Calu3 (cell line): ENCODE data around the gene REST. TPM values are rescaled to one million over a fixed set of nuclear protein-coding genes. Genes with fewer than 3 reads are reported as not detected.
"Not testable (repeated sequence)": the region's sequence is repeated elsewhere in the genome, so short reads cannot be mapped to it uniquely, and the experiment has no call there.

ENCODE experiments used
- BruUV-seq: library from RNA; stranded (reverse); fragments of 400-500 nt; replicated peaks from 2 replicates; lab custom pipeline; 2021; lab: Mats Ljungman, UMichigan
- CTCF ChIA-PET: fragments of 300-600 bp; sonication (Branson Sonifier 250); formaldehyde crosslinking; loops from one replicate; lab custom pipeline; 2022; ENCODE audit warnings: antibody characterized with exemption; lab: Charles Lee
- DNase-seq: peaks from one replicate; pipeline ENCODE4 v3.0.0; 2022
- H3K27ac Mint-ChIP-seq: one replicate; pipeline ENCODE4 v1.8.0; 2022; ENCODE audit warnings: mixed read lengths; ENCODE audit not compliant: unreplicated experiment
- H3K27me3 Mint-ChIP-seq: one replicate; pipeline ENCODE4 v1.8.0; 2022; ENCODE audit warnings: mixed read lengths; ENCODE audit not compliant: unreplicated experiment
- H3K36me3 Mint-ChIP-seq: one replicate; pipeline ENCODE4 v1.8.0; 2022; ENCODE audit warnings: mild to moderate bottlenecking, moderate library complexity, mixed read lengths; ENCODE audit not compliant: insufficient read depth, unreplicated experiment
- H3K4me1 Mint-ChIP-seq: one replicate; pipeline ENCODE4 v1.8.0; 2022; ENCODE audit warnings: mild to moderate bottlenecking, low read depth, mixed read lengths; ENCODE audit not compliant: unreplicated experiment
- H3K4me3 Mint-ChIP-seq: one replicate; pipeline ENCODE4 v1.8.0; 2022; ENCODE audit warnings: mild to moderate bottlenecking, low read depth, moderate library complexity, mixed read lengths; ENCODE audit not compliant: unreplicated experiment
- H3K9me3 Mint-ChIP-seq: one replicate; pipeline ENCODE4 v1.8.0; 2022; ENCODE audit warnings: low read depth, mixed read lengths; ENCODE audit not compliant: unreplicated experiment
- intact Hi-C: fragments of 100-400 bp; cut with micrococcal nuclease; formaldehyde crosslinking; loops from one replicate; pipeline ENCODE4 v1.10.0; 2022; ENCODE audit not compliant: unreplicated experiment
- total RNA-seq: library from RNA; stranded (reverse); gene quantifications from 2 replicates; pipeline ENCODE4 v1.2.3, GENCODE V29; 2022
- TF ChIP-seq, protein P1 (sequence below): fragments of 200-600 bp; IDR thresholded peaks from one replicate; pipeline ENCODE4 v1.8.0; 2022; ENCODE audit warnings: antibody characterized with exemption; ENCODE audit not compliant: unreplicated experiment

Gene REST
- total RNA-seq, 1 experiment from 2014 or later, result 29.6 TPM

DNA sequence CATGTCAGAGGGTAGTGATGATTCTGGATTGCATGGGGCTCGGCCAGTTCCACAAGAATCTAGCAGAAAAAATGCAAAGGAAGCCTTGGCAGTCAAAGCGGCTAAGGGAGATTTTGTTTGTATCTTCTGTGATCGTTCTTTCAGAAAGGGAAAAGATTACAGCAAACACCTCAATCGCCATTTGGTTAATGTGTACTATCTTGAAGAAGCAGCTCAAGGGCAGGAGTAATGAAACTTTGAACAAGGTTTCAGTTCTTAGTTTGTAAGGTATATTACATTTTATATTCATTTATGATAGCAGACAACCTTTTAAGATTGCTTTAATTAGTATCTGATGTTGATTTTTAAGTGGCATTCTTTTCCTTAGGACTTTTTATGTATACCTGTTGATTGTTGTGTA lies 24.2 kb downstream of the REST start:
- no TSS peak for BruUV-seq
- H3K27me3 Mint-ChIP-seq, result no peaks in the 10 kb centered on the region
- no peaks in the 10 kb centered on the region for H3K4me1 Mint-ChIP-seq
- peaks cover 17% of the 10 kb centered on the region for H3K36me3 Mint-ChIP-seq
- H3K9me3 Mint-ChIP-seq, result no peaks in the 10 kb centered on the region
- H3K27ac Mint-ChIP-seq, result no peak overlapping the region
- CTCF ChIA-PET, result no interaction called here
- intact Hi-C loops, result no loop called here
- DNase-seq, result no peak
- TF ChIP-seq, protein P1, sequence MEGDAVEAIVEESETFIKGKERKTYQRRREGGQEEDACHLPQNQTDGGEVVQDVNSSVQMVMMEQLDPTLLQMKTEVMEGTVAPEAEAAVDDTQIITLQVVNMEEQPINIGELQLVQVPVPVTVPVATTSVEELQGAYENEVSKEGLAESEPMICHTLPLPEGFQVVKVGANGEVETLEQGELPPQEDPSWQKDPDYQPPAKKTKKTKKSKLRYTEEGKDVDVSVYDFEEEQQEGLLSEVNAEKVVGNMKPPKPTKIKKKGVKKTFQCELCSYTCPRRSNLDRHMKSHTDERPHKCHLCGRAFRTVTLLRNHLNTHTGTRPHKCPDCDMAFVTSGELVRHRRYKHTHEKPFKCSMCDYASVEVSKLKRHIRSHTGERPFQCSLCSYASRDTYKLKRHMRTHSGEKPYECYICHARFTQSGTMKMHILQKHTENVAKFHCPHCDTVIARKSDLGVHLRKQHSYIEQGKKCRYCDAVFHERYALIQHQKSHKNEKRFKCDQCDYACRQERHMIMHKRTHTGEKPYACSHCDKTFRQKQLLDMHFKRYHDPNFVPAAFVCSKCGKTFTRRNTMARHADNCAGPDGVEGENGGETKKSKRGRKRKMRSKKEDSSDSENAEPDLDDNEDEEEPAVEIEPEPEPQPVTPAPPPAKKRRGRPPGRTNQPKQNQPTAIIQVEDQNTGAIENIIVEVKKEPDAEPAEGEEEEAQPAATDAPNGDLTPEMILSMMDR, result no peak
- no peak overlapping the region for H3K4me3 Mint-ChIP-seq

DNA sequence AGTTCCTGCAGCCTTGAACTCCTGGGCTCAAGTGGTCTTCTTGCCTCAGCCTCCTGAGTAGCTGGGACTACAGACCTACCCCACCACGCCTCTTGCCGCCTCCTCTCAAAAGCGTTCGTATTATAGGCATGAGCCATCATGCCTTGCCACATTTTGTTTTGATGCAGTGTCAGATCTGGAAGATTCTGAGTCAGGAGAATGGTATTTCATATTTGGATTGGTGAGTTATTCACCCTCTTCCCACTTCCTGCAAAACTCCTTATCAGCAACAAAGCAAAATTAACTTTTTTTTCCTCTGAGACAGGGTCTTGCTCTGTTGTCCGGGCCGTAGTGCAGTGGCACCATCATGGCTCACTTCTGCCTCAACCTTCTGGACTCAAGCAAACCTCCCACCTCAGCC lies 29.6 kb downstream of the REST start:
- intact Hi-C loops, result no loop called here
- Mint-ChIP-seq H3K4me3 (no peak overlapping the region), H3K4me1 (peaks cover 8% of the 10 kb centered on the region), H3K27ac (no peak overlapping the region), H3K9me3 (no peaks in the 10 kb centered on the region), H3K36me3 (peaks cover 10% of the 10 kb centered on the region), H3K27me3 (no peaks in the 10 kb centered on the region)
- no TSS peak for BruUV-seq
- TF ChIP-seq, protein P1, result no peak
- DNase-seq, result no peak
- CTCF ChIA-PET, result no interaction called here

DNA sequence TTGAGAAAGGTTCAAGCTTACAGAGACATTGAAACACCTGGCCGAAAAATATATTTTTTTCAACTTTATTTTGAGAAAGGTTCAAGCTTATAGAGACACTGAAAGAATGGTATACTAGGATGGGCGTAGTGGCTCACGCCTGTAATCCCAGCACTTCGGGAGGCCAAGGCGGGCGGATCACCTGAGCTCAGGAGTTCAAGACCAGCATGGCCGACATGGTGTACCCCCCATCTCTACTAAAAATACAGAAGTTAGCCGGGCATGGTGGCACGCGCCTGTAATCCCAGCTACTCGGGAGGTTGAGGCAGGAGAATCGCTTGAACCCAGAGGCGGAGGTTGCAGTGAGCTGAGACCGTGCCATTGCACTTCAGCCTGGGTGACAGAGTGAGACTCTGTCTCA lies 32.1 kb downstream of the REST start:
- H3K36me3 Mint-ChIP-seq, result peaks cover 10% of the 10 kb centered on the region
- H3K4me1 Mint-ChIP-seq, BruUV-seq, DNase-seq, H3K27me3 Mint-ChIP-seq, CTCF ChIA-PET, H3K27ac Mint-ChIP-seq, intact Hi-C loops, H3K9me3 Mint-ChIP-seq, H3K4me3 Mint-ChIP-seq: not testable (repeated sequence)

DNA sequence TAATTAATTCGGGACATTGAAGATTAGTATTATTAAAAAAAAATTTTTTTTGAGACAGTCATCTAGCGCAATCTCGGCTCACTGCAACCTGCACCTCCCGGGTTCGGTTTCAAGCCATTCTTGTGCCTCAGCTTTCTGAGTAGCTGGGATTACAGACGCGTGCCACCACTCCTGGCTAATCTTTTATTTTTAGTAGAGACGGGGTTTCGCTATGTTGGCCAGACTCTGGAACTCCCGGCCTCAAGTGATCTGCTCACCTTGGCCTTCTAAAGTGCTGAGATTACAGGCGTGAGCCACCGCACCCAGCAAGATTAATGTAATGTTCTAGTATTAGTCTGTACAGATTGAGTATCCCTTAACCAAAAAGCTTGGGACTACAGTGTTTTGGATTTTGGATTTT lies 32.7 kb downstream of the REST start:
- Mint-ChIP-seq H3K27me3 (no peaks in the 10 kb centered on the region), H3K4me3 (no peak overlapping the region), H3K9me3 (no peaks in the 10 kb centered on the region), H3K27ac (no peak overlapping the region), H3K4me1 (peaks cover 8% of the 10 kb centered on the region), H3K36me3 (peaks cover 10% of the 10 kb centered on the region)
- DNase-seq, result no peak
- no TSS peak for BruUV-seq
- intact Hi-C loops, result no loop called here
- CTCF ChIA-PET, result no interaction called here
- TF ChIP-seq, protein P1, result no peak

DNA sequence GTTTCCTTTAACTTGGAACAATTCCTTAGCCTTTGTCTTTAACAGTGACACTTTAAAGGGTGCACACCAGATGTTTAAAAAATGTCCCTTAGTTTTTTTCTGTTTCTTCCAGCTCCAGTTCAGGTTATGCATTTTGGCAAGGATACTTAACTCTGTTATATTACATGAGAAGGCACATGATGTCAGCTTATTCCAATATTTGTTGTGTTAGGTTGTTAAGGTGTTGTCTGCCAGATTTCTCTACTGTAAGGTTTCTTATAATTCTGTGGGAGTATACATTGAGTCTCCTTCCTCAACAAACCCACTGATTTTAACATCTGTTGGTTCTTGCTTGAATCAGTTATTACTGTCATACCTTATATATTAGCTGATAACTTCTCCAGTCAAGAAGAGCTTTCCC lies 33.3 kb downstream of the REST start:
- no peak for DNase-seq
- H3K36me3 Mint-ChIP-seq, result peaks cover 10% of the 10 kb centered on the region
- H3K4me1 Mint-ChIP-seq, result peaks cover 8% of the 10 kb centered on the region
- no TSS peak for BruUV-seq
- TF ChIP-seq, protein P1, result no peak
- intact Hi-C loops, result no loop called here
- H3K27me3 Mint-ChIP-seq, result no peaks in the 10 kb centered on the region
- no peak overlapping the region for H3K27ac Mint-ChIP-seq
- no peak overlapping the region for H3K4me3 Mint-ChIP-seq
- CTCF ChIA-PET, result interaction anchor here (0.5 kb wide), 1 partner anchor 23 kb away, joined by 3 read pairs; no protein-coding TSS in a partner anchor
- no peaks in the 10 kb centered on the region for H3K9me3 Mint-ChIP-seq
